GM12874 (cell line): ENCODE results near the gene SACM1L.

Source experiments
- CTCF ChIP-seq: IDR thresholded peaks from 2 replicates; pipeline ENCODE4 v1.5.1; 2011; ENCODE audit warnings: low read depth, mild to moderate bottlenecking, control low read depth, low read length, moderate library complexity; ENCODE audit not compliant: insufficient read depth

The SACM1L gene

DNA sequence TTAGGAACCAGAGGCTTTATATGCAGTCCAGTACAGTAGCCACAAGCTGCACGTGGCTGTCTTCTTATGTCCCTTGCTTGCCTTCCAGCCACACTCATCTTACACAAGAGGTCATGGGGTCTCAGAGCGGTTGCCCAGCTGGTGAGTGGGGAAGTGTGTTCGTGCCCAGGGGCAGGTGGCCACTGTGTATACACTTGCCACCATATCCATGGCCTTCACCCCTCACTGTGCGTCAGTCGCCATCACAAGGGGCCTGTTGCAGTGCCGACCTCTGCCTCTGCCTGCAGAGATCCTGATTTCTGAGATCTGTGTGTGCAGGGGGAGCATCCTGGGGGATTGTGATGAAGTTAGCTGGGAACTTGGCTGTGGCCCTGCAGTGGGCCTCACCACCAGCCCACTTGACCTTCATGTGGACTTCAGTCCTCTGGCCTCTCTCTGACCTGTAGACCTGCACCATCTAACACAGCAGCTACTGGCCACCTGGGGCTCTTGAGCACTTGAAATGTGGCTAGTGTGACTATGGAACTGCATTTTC is 43.1 kb upstream of the SACM1L start:
- no peak for TF ChIP-seq CTCF

DNA sequence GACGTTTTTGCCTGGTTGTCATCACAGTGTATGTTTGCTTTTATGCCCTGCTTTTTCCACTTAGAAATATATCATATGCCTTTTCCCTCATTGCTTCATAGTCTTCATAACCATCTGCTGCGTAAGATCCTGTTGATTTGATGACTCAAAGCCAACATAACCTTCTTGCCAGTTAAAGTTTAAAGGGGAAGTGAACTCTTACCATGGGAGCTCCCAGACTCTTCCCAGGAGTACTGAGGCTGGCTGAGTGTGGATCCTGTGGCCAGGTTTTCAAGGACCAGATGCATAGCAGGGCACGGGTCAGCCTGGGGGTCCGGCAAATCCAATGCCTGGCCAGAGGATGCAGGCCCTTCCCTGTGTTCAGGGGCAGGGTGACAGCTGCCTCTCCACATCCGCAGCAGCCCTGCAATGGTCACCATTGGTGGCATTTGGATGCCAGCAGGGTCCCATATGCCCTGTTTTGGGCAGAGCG is 42.0 kb upstream of the SACM1L start:
- no peak for TF ChIP-seq CTCF

DNA sequence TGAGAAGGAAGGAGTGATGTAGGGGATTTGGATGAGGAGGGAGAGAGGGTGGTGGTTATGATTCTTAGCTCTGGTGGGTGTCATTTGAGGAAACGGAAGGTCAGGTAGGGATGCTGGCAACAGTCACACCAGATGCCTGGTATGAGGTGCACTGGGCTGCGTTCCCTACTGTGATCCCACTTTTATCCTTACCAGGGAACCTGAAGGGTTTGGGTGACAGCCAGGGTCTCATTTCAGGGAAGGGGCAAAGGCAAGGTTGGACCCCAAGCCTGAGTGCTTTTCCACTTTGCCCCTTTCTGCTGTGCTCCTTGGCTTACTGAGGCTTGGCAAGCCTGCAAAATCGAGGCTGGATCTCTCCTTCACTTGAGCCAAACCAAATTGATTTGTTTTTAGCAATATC is 36.0 kb upstream of the SACM1L start:
- TF ChIP-seq CTCF, result no peak

GRCh38 chr3:45654397-45654944 is 34.7 kb upstream of the SACM1L start:
- no peak for TF ChIP-seq CTCF

GRCh38 chr3:45655906-45656305 is 33.3 kb upstream of the SACM1L start:
- no peak for TF ChIP-seq CTCF

GRCh38 chr3:45656575-45657363 is 32.4 kb upstream of the SACM1L start:
- peak; percentile 85 for TF ChIP-seq CTCF

GRCh38 chr3:45657853-45658252 is 31.3 kb upstream of the SACM1L start:
- no peak for TF ChIP-seq CTCF
